ENCODE results near the gene PRG2. TPM values are rescaled to one million over a fixed set of nuclear protein-coding genes. Genes with fewer than 3 reads are reported as not detected.
"Not testable (repeated sequence)": the region's sequence is repeated elsewhere in the genome, so short reads cannot be mapped to it uniquely, and the experiment has no call there.

Gene PRG2
- polyA plus RNA-seq, 3 donors: 0.28 to 2.4 (median 1.9) TPM

DNA sequence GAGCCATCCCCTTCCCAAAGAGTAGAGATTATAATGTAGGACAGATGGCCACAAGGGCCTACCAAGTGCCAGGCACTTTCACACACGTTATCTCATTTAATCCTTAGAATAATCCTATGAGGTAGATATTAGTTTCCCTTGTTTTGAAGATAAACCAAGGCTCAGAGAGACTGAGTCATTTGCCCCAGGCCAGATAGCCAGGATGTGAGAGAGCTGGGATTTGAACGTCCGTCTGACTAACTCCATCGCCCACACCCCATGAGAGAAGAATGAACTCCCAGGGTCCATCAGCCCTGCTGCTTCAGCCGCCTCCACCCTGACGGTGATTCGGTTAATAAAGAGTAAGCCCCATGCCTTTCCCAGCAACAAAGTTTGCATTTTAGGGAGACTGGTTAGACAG lies 20.2 kb downstream of the PRG2 start:
- no peak for DNase-seq (ENCODE audit: low read depth in 3 of 3, low spot score in 2 of 3)

DNA sequence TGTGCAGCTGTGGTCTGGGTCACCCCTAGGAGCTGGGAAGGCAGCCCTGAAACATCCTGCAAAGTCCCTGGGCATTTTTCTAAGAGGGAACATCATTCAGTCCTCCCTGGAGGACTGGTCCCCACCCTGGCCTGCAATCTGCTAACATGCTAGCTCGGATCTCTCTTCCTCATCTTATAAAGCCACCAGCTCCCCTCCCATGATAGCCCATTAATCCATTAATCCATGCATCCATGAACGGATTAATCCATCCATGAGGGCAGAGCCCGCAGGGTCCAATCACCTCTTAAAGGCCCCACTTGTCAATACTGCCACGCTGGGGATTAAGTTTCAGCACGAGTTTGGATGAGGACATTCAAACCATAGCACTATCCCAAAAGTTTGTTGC lies 21.6 kb downstream of the PRG2 start:
- DNase-seq (ENCODE audit: low read depth in 3 of 3, low spot score in 2 of 3): no peak

- no peak for DNase-seq (ENCODE audit: low read depth in 3 of 3, low spot score in 2 of 3)
Measured at GRCh38 chr11:57368106-57368844, 22.2 kb downstream of the PRG2 start.

- DNase-seq (ENCODE audit: low read depth in 3 of 3, low spot score in 2 of 3): no peak
Measured at GRCh38 chr11:57364851-57365660, 25.4 kb downstream of the PRG2 start.

DNA sequence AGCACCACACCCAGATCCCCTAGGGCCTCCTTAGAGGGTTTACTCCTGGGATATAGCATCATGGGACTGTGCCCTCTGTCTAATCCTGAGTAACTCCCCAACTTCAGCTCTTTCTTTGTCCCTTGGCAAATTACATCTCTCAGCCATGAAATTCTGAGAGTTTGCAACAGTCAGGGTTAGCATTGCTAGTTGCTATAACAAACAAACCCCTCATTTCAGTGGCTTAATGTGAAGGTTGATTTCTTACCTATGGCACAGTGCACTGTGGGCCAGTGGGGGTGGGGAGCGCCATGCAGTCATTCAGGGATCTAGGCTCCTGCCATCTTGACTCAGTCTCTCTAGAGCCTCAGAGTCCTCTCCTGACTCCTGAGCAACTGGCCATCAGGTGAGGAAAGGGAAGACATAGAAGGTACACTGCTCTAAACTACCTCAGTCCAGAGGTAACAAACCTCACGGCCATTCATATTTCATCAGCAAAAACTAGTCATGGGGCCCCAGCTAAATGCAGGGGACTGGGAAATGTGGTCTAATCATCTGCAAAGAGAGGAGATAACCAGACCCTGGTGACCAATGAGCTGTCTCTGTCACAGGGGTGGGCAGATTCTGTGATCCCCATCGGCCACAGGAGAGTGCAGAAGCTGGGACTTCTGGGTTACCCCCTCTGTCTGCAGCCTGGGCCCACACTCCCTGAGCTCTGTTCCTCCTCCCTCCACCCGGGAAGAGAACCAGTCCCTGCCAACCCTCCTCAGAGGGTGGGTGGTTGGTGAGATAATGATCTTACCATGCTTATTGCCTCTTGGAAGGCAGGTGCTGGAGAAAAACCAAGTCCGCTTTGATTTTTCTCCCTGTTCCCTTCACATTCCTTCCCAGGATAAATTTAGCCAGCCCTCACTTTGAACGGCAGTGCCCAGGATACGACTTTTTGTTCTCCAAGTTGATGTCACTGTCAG lies 27.0 kb downstream of the PRG2 start:
- DNase-seq (ENCODE audit: low read depth in 3 of 3, low spot score in 2 of 3): no peak

DNA sequence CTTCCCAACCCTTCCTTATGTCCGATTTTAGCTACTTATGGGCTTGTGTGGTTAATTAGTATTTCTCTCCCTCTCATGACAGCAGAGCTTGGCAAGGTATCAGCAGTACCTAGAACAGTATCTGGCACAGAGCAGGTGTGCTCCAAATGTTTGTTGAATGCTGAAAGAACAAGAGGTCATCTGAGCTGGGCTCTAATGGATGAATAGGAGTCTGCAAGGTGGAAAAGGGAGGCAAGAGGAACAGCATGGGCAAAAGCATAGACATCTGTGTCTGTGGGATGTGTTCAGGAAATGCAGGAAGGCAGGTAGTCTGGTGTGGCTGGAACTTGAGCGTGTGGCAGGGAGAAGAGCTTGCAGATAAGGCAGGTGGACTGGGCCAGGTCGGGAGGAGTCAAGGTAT lies 28.5 kb downstream of the PRG2 start:
- DNase-seq (ENCODE audit: low read depth in 3 of 3, low spot score in 2 of 3): no peak

- not testable (repeated sequence) for DNase-seq (ENCODE audit: low read depth in 3 of 3, low spot score in 2 of 3)
Measured at GRCh38 chr11:57361420-57361819, 29.0 kb downstream of the PRG2 start.

GRCh38 chr11:57360991-57361390 lies 29.5 kb downstream of the PRG2 start:
- DNase-seq (ENCODE audit: low read depth in 3 of 3, low spot score in 2 of 3): no peak

DNA sequence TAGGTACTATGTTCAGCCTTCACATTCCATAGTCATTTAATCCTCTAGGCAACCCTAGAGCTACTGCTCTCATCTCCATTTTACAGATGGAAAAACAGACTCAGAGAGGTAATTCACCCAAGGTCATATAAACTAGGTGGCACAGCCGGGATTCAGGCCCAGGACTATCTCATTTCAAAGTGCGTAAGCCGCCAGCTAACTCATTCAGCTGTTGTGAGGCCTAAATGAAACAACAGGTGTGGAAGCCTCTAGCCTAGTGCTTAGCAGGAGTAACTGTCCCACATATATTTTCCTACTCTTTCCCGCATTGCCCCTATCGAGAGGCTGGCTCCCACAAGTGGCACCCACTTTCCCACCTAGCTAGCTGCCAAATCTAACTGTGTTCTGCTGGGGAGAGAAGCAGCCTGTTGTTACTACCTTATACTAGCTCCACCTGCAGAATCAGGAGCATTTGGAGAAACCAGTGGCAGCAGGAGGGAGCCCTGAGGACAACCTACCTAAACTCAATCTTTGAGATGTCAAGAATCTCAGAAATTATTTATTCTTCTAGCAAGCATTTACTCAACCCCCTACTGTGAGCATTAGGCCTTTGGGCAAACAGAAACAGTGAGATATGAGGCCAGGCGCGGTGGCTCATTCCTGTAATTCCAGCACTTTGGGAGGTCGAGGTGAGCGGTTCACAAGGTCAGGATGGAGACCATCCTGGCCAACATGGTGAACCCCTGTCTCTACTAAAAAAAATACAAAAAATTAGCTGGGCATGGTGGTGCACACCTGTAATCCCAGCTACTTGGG lies 30.4 kb downstream of the PRG2 start:
- DNase-seq (ENCODE audit: low read depth in 3 of 3, low spot score in 2 of 3): no peak

- DNase-seq (ENCODE audit: low read depth in 3 of 3, low spot score in 2 of 3): no peak
Measured at GRCh38 chr11:57359396-57359795, 31.1 kb downstream of the PRG2 start.

DNA sequence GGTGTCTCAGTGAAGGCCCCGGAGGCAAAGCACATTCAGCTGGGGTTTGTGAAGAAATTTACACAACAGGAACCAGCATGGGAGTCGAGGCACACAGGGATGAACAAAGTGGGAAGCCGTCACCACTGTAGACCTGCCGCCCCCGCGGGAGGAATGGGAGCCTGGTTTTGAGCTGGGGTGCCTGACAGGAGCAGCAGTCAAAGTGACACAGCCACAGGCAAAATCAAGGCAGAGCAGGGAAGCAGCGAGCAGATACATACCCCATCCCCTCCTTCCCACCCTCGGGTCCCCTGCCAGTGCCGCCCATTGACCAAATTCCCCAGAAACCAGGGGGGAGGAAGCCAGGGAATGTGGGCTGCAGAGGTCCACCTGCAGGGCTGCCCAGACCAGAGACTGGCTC lies 31.5 kb downstream of the PRG2 start:
- DNase-seq (ENCODE audit: low read depth in 3 of 3, low spot score in 2 of 3): no peak

DNA sequence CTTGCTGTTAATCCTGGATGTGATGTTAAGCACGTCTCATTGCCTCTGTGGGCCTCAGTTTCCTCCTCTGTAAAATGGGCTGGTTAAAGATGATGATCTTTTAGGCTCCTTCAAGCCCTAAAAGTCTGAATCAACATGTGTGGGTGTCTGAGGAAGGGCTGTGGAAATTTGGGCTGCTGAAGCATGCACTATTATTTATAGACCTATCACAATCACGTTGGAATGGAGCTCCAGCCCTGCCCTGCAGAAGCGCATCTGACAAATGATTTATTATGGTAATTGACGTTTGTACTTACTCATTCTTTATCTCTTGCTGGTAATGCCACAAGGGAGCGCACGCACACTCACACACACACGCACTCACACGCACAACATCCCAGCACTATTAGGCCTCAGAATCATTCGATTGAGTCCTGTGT lies 31.9 kb downstream of the PRG2 start:
- DNase-seq (ENCODE audit: low read depth in 3 of 3, low spot score in 2 of 3): no peak

DNA sequence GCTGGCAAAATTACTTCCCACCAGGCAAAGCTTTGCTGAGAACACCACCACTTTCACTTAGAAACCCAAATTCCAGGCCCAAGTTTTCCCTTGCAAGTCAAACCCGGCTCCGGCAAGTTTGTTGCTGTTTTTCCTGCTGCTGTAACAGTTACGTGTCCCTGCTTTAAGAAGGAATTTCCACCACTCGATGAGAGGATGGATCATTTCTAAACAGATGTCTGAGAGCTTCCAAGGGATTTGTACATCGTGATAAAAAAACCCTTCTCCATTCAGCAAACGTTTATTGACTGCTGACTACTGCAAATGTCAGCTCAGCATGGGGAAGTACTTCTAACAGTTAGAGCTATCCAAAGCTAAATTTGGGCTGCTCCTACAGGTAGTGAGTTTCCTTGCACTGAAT lies 32.6 kb downstream of the PRG2 start:
- DNase-seq (ENCODE audit: low read depth in 3 of 3, low spot score in 2 of 3): no peak

DNA sequence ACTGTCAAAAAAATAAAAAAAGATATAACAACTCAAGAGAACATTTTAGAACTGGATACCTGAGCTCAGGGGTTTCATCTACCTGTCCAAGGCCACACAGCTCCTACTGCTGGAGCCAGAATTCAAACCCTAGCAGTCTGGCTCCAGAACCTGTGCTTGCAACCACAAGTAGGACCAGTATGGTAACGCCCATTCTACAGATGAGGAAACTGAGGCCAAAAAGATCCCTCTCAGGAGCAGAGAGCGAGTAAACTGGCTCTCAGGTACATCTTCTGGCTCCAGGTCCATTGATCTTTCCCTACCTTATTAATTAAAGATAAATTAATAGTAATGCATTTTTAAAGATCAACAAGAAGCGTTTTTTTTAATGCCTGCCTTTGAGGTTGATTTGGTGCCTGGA lies 33.1 kb downstream of the PRG2 start:
- DNase-seq (ENCODE audit: low read depth in 3 of 3, low spot score in 2 of 3): no peak

DNA sequence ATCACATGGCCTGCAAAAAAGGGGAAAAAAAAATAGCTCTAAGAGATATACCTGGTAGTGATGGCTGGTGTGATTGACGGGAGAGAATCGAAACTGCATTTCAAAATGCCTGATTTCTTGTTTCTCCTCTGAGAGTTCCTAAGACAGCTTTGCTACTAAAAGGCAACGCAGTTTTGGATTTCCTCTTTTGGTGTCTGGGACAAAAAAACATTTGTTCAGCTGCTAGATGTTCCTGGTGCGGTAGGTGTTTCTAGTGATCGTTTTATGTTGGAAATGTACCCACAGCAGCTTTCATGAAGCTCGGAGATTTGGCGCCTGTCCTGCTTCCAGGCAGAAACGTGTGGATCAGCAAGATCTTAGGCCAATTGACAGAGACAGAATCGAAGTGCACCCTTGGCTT lies 34.2 kb downstream of the PRG2 start:
- DNase-seq (ENCODE audit: low read depth in 3 of 3, low spot score in 2 of 3): no peak

DNA sequence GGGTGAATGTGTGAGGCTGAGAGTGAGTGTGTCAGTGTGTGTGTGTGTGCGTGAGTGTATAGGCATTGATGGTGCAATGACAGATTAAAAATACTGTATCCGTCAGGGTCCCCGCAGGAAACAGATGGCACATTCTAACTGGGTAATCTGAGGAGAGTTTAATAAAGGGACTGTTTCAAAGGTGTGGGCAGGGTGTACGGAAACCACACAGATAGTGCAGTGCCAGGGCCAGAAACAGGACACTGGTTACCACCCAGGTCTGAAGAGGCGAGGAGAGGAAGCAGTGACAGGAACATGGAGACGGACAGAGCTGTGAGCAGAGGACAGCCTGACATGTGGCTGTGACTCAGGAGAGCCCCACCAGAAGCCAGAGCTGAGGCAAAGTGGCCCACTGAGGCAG lies 35.8 kb downstream of the PRG2 start:
- no peak for DNase-seq (ENCODE audit: low read depth in 3 of 3, low spot score in 2 of 3)

DNA sequence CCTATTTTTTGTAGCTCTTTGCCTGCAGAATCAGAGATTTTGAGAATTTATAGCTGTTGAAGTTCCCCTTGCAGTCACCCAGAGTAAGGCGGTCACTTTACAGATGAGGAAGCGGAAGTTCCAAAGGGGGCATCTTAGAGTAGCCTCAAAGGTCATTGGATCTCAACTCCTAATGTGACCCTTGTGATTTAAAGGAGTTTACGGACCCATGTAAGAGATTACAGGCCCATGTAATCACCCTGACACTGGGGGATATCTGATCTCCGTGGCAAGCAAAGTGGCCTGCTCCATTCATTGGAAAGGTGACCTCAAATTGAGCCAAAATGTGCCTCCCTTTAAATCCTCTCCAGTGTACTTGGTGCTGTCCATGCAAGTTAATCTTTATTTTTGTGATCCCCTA lies 36.6 kb downstream of the PRG2 start:
- no peak for DNase-seq (ENCODE audit: low read depth in 3 of 3, low spot score in 2 of 3)

- DNase-seq (ENCODE audit: low read depth in 3 of 3, low spot score in 2 of 3): no peak
Measured at GRCh38 chr11:57353446-57353845, 37.0 kb downstream of the PRG2 start.

GRCh38 chr11:57353036-57353435 lies 37.4 kb downstream of the PRG2 start:
- no peak for DNase-seq (ENCODE audit: low read depth in 3 of 3, low spot score in 2 of 3)

Measured in right renal cortex interstitium (tissue), 3 donors.